WI38 (cell line): ENCODE results near the gene ATXN3L.

Experiments
- H3K4me3 ChIP-seq: 2 replicates; pipeline ENCODE4 v1.5.1; 2011; ENCODE audit warnings: low read depth, mild to moderate bottlenecking, control low read depth, low read length
- CTCF ChIP-seq: IDR thresholded peaks from 2 replicates; pipeline ENCODE4 v1.5.1; 2012; ENCODE audit warnings: low read depth, mild to moderate bottlenecking, control low read depth, low read length

ATXN3L gene

GRCh38 chrX:13283512-13283911 lies 36.3 kb downstream of the ATXN3L start:
- no peak overlapping the region for H3K4me3 ChIP-seq
- TF ChIP-seq CTCF, result no peak

GRCh38 chrX:13281289-13281688 lies 38.6 kb downstream of the ATXN3L start:
- no peak for TF ChIP-seq CTCF

GRCh38 chrX:13279279-13280018 lies 40.4 kb downstream of the ATXN3L start:
- TF ChIP-seq CTCF, result no peak
- no peak overlapping the region for H3K4me3 ChIP-seq

More at GRCh38 chrX:13281289-13281688, 38.6 kb downstream of the ATXN3L start:
- H3K4me3 ChIP-seq, result no peak overlapping the region

GRCh38 chrX:13277539-13277938 lies 42.3 kb downstream of the ATXN3L start:
- H3K4me3 ChIP-seq, result no peak overlapping the region

GRCh38 chrX:13276991-13277390 lies 42.9 kb downstream of the ATXN3L start:
- H3K4me3 ChIP-seq, result no peak overlapping the region
- TF ChIP-seq CTCF, result no peak

More at GRCh38 chrX:13277539-13277938, 42.3 kb downstream of the ATXN3L start:
- no peak for TF ChIP-seq CTCF

GRCh38 chrX:13275031-13275430 lies 44.8 kb downstream of the ATXN3L start:
- H3K4me3 ChIP-seq, result no peak overlapping the region
- TF ChIP-seq CTCF, result no peak

GRCh38 chrX:13272426-13272825 lies 47.4 kb downstream of the ATXN3L start:
- no peak overlapping the region for H3K4me3 ChIP-seq
- no peak for TF ChIP-seq CTCF
